Heart left ventricle (tissue), 16 donors: Measurements from ENCODE around the gene WDR17. TPM values are rescaled to one million over a fixed set of nuclear protein-coding genes. Genes with fewer than 3 reads are reported as not detected.

Experiments used
- ATAC-seq, 4 donors: fragments of 200-7000 bp; cut with Tn5 transposase; one replicate each; pipeline ENCODE4 v1.9.1; 2020 to 2022; ENCODE audit warnings: moderate library complexity in 4 of 4, mild to moderate bottlenecking in 3 of 4, moderate number of reproducible peaks in 1 of 4
- DNase-seq, 5 donors: peaks; one replicate each; pipeline ENCODE4 v3.0.0-alpha.2; 2020
- H3K27ac ChIP-seq, 12 donors: fragments of 200-600 bp; sonication (generic) in 4 of 12; one replicate each; pipeline versions ENCODE4 v1.5.0 to v1.8.0; 2016 to 2022; ENCODE audit warnings: mild to moderate bottlenecking in 2 of 12
- H3K27me3 ChIP-seq, 9 donors: fragments of 200-600 bp; sonication (generic) in 2 of 9; one replicate each; pipeline versions ENCODE4 v1.5.1 to v1.8.0; 2016 to 2022; ENCODE audit warnings: mild to moderate bottlenecking in 3 of 9
- H3K36me3 ChIP-seq, 9 donors: fragments of 200-600 bp; sonication (generic) in 2 of 9; one replicate each; pipeline versions ENCODE4 v1.5.0 to v1.8.0; 2018 to 2022; ENCODE audit warnings: mild to moderate bottlenecking in 2 of 9
- H3K4me1 ChIP-seq, 12 donors: fragments of 200-600 bp; sonication (generic) in 4 of 12; one replicate each; pipeline versions ENCODE4 v1.5.0 to v1.8.0; 2016 to 2022; ENCODE audit warnings: mild to moderate bottlenecking in 3 of 12
- H3K4me3 ChIP-seq, 12 donors: fragments of 200-600 bp; sonication (generic) in 4 of 12; one replicate each; pipeline versions ENCODE4 v1.5.0 to v1.8.0; 2017 to 2022; ENCODE audit warnings: mild to moderate bottlenecking in 9 of 12, moderate library complexity in 4 of 12
- H3K9me3 ChIP-seq, 12 donors: fragments of 200-600 bp; sonication (generic) in 4 of 12; one replicate each; pipeline versions ENCODE4 v1.5.0 to v1.8.0; 2016 to 2022; ENCODE audit warnings: mild to moderate bottlenecking in 1 of 12
- POLR2A ChIP-seq, 2 donors: fragments of 450-650 bp; IDR thresholded peaks; one replicate each; pipeline ENCODE4 v1.6.1; 2017; ENCODE audit warnings: antibody characterized with exemption in 2 of 2, mild to moderate bottlenecking in 2 of 2, moderate library complexity in 2 of 2
- WGBS, 4 donors: extraction: QIAGEN DNeasy Blood & Tissue Kit in 2 of 4; methylation state at CpG; one replicate each; pipeline versions ENCODE4 v1.1.5 to v1.1.7; 2013 to 2018; 5-methylcytosine and 5-hydroxymethylcytosine counted together
- intact Hi-C, 10 donors: fragments of 100-400 bp; cut with DNase I; formaldehyde crosslinking; loops; one replicate each; pipeline versions ENCODE4 v1.11.1 to v1.14.2; 2022
- polyA plus RNA-seq, 2 donors: library from polyadenylated mRNA; stranded (reverse); fragments of 200-250 nt; gene quantifications; one replicate each; pipeline ENCODE4 v1.2.3, GENCODE V29; 2013
- total RNA-seq, 9 donors: library from RNA; depleted of rRNA in 2 of 9; stranded (reverse); fragments of >200 nt in 2 of 9; fragmentation: NEBNext Ultra II Directional in 3 of 9; extraction: Animal tissue kit (Norgen Biotek cat#: 25700) in 3 of 9; gene quantifications; one replicate each; pipeline versions ENCODE4 v1.1.0 to v1.2.4, GENCODE V29; 2016 to 2023
- TF ChIP-seq, protein P1 (sequence below), 12 donors: fragments of 200-600 bp; sonication (generic) in 4 of 12; IDR thresholded peaks; one replicate each; pipeline versions ENCODE4 v1.5.0 to v1.8.0; 2018 to 2022; ENCODE audit warnings: antibody characterized with exemption in 12 of 12, mild to moderate bottlenecking in 5 of 12
- donor health status: ischemic (EF 13 %, LVEDD 7.1; RV severe dilation, severe dysfunction).
- donor health status: healthy with polysubstance abuse.
- donor health status: DM: no; HTN: yes; CAD: no.
- donor health status: DM: no; HTN: no; CAD: no.
- donor health status: ischemic (EF 25% LVEDD 6.9; RV normal size, moderate dysfunction).
- donor health status: ischemic (EF 25% LVEDD 5.7; RV mildly dilated, moderate dysfunction).
- donor health status: healthy.
- donor health status: DM: yes; HTN: yes; CAD: no.
- donor health status: ischemic (EF 35%, LVEDD 5.7; RV mildly dilated, moderate dysfunction).
- donor health status: nonischemic (EF 11% LVEDD 7.7; RV severe dilation, severe dysfunction).
- donor health status: DM: yes; HTN: yes; CAD: no.
- donor health status: PGD.
- donor health status: ischemic (EF 29% LVEDD 5.4; RV normal size, mild dysfunction).
- donor health status: nonischemic (EF 23%, LVEDD 6.1; RV moderate dilation, normal function).

Gene WDR17
- total and polyA plus RNA-seq, 11 donors: 0.21 to 1.4 (median 0.58) TPM

- intact Hi-C loops: no loop called here
- Histone ChIP-seq H3K9me3 (no peaks in the 10 kb centered on the region), H3K27me3 (no peaks in the 10 kb centered on the region), H3K4me1 (no peaks in the 10 kb centered on the region), H3K27ac (no peak overlapping the region), H3K4me3 (no peak overlapping the region), H3K36me3 (no peaks in the 10 kb centered on the region)
- WGBS, 4 donors: 71 to 88% (median 83%) methylated on average over 2 of the region's 2 CpGs
- no peak for DNase-seq
- no peak for TF ChIP-seq POLR2A (IDR thresholded peaks at IDR 0.05)
- ATAC-seq: no peak
Observed at GRCh38 chr4:176134670-176135069, 69.0 kb downstream of the WDR17 start.

GRCh38 chr4:176137631-176138030 is 72.0 kb downstream of the WDR17 start:
- intact Hi-C loops: no loop called here
- H3K36me3 ChIP-seq: no peaks in the 10 kb centered on the region
- no peaks in the 10 kb centered on the region for H3K4me1 ChIP-seq
- H3K27ac ChIP-seq: no peak overlapping the region
- TF ChIP-seq, protein P1, sequence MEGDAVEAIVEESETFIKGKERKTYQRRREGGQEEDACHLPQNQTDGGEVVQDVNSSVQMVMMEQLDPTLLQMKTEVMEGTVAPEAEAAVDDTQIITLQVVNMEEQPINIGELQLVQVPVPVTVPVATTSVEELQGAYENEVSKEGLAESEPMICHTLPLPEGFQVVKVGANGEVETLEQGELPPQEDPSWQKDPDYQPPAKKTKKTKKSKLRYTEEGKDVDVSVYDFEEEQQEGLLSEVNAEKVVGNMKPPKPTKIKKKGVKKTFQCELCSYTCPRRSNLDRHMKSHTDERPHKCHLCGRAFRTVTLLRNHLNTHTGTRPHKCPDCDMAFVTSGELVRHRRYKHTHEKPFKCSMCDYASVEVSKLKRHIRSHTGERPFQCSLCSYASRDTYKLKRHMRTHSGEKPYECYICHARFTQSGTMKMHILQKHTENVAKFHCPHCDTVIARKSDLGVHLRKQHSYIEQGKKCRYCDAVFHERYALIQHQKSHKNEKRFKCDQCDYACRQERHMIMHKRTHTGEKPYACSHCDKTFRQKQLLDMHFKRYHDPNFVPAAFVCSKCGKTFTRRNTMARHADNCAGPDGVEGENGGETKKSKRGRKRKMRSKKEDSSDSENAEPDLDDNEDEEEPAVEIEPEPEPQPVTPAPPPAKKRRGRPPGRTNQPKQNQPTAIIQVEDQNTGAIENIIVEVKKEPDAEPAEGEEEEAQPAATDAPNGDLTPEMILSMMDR (IDR thresholded peaks at IDR 0.05): no peak
- TF ChIP-seq POLR2A (IDR thresholded peaks at IDR 0.05): no peak
- no peaks in the 10 kb centered on the region for H3K27me3 ChIP-seq
- no peak overlapping the region for H3K4me3 ChIP-seq
- ATAC-seq (no peak), DNase-seq (no peak)
- H3K9me3 ChIP-seq: no peaks in the 10 kb centered on the region

DNA sequence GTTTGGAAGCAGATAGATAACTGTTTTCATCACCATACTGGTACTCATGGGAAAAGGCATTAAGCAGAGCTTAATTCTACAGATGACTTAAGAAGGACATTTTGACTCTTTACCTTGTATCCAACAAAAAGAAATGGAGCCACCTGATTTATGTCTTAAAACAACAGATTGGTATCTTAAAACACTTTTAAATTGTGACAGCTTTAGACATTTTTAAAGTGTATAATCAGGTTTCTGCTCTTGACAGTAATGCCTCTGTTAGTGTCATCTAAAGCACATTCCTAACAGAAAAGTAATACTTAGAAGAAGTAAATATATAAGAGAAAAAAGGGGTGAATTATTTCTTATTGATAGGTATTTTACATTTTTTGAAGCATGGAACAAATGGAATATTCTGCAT is 73.9 kb downstream of the WDR17 start:
- Histone ChIP-seq H3K27me3 (no peaks in the 10 kb centered on the region), H3K27ac (no peak overlapping the region), H3K4me1 (no peaks in the 10 kb centered on the region), H3K9me3 (no peaks in the 10 kb centered on the region), H3K36me3 (no peaks in the 10 kb centered on the region), H3K4me3 (no peak overlapping the region)
- ATAC-seq: no peak
- TF ChIP-seq, protein P1 (IDR thresholded peaks at IDR 0.05): no peak
- no peak for TF ChIP-seq POLR2A (IDR thresholded peaks at IDR 0.05)
- intact Hi-C loops: no loop called here
- no peak for DNase-seq

DNA sequence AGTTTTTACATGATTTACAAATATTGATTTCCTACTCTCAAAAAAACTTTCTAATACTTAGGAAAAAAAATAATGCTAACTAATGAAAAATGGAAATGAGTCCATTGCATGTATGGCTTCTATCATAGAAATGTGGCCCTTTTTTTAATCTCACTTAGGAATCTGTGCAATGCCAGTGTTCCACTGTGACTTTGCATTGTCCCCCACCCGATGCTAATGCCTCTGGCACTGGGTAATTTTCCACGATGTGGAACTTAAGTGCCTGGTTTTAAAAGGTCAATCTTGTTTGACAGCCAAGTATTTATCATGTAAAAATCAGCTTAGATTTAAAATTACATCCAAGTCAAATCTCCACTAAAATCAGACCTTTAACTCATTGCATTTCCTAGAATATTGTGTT is 76.6 kb downstream of the WDR17 start:
- no peak for ATAC-seq
- Histone ChIP-seq H3K4me3 (no peak overlapping the region), H3K27me3 (no peaks in the 10 kb centered on the region), H3K36me3 (no peaks in the 10 kb centered on the region), H3K4me1 (no peaks in the 10 kb centered on the region), H3K9me3 (no peaks in the 10 kb centered on the region), H3K27ac (no peak overlapping the region)
- intact Hi-C loops: no loop called here
- no peak for DNase-seq
- WGBS, 4 donors: 64 to 79% (median 69%) methylated on average over 2 of the region's 2 CpGs
- TF ChIP-seq, protein P1 (IDR thresholded peaks at IDR 0.05): no peak

GRCh38 chr4:176149680-176150355 is 84.2 kb downstream of the WDR17 start:
- no peak for ATAC-seq
- H3K27me3 ChIP-seq: no peaks in the 10 kb centered on the region
- no peak overlapping the region for H3K27ac ChIP-seq

More at GRCh38 chr4:176149680-176150355, 84.2 kb downstream of the WDR17 start:
- TF ChIP-seq, protein P1 (IDR thresholded peaks at IDR 0.05): no peak
- TF ChIP-seq POLR2A (IDR thresholded peaks at IDR 0.05): no peak
- WGBS, 4 donors: 67 to 75% (median 69%) methylated on average over 3 of the region's 3 CpGs
- Histone ChIP-seq H3K9me3 (no peaks in the 10 kb centered on the region), H3K4me1 (peaks cover 0 to 7% (median 0%) of the 10 kb centered on the region in 12 donors), H3K4me3 (no peak overlapping the region), H3K36me3 (no peaks in the 10 kb centered on the region)
- no peak for DNase-seq
- intact Hi-C loops: loop anchor here (1.0 to 5.0 kb wide), 9 partner anchors 45 to 192 kb away; partner anchors contain the start of gene SPATA4 (in 1 of the 10)
